GM12891 (cell line): ENCODE data around the gene FKTN.

Experiments used
- POLR2A ChIP-seq: IDR thresholded peaks from 2 replicates; pipeline ENCODE4 v1.6.1; 2011; ENCODE audit warnings: low read depth, low read length, control low read depth
- POLR2AphosphoS5 ChIP-seq: IDR thresholded peaks from 2 replicates; pipeline ENCODE4 v1.6.1; 2011; ENCODE audit warnings: low read depth, low read length, control low read depth
- SPI1 ChIP-seq: IDR thresholded peaks from 2 replicates; pipeline ENCODE4 v1.6.1; 2011; ENCODE audit warnings: low read depth, low read length, control low read depth
- TAF1 ChIP-seq: IDR thresholded peaks from 2 replicates; pipeline ENCODE4 v1.6.1; 2011; ENCODE audit warnings: low read depth, low read length, control low read depth

- TF ChIP-seq POLR2A (no peak), POLR2AphosphoS5 (no peak), TAF1 (no peak), SPI1 (no peak)
Measured at GRCh38 chr9:105539452-105539851, 18.5 kb upstream of the FKTN start.
